DOHH2 (cell line): ENCODE measurements around the gene SAFB.

Experiments used
- EZH2phosphoT487 ChIP-seq: fragments of 200-600 bp; sonication (generic); IDR thresholded peaks from 2 replicates; pipeline ENCODE4 v1.6.1; 2017; ENCODE audit warnings: borderline replicate concordance, mild to moderate bottlenecking, antibody characterized with exemption, low read length, moderate library complexity, mixed read lengths
- TF ChIP-seq, protein P1 (sequence below): fragments of 200-600 bp; sonication (generic); IDR thresholded peaks from one replicate; pipeline ENCODE4 v1.5.1; 2014; ENCODE audit warnings: antibody characterized with exemption, mild to moderate bottlenecking, low read depth, low read length; ENCODE audit not compliant: poor library complexity, severe bottlenecking

GRCh38 chr19:5603626-5604025 lies 19.3 kb upstream of the SAFB start:
- TF ChIP-seq, protein P1, sequence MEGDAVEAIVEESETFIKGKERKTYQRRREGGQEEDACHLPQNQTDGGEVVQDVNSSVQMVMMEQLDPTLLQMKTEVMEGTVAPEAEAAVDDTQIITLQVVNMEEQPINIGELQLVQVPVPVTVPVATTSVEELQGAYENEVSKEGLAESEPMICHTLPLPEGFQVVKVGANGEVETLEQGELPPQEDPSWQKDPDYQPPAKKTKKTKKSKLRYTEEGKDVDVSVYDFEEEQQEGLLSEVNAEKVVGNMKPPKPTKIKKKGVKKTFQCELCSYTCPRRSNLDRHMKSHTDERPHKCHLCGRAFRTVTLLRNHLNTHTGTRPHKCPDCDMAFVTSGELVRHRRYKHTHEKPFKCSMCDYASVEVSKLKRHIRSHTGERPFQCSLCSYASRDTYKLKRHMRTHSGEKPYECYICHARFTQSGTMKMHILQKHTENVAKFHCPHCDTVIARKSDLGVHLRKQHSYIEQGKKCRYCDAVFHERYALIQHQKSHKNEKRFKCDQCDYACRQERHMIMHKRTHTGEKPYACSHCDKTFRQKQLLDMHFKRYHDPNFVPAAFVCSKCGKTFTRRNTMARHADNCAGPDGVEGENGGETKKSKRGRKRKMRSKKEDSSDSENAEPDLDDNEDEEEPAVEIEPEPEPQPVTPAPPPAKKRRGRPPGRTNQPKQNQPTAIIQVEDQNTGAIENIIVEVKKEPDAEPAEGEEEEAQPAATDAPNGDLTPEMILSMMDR = no peak
- no peak for TF ChIP-seq EZH2phosphoT487
